DMS53 treated with DMSO at 0.1 percent for 48 hours (cell line): Measurements from ENCODE around the gene TCF7L1.
A peak's percentile ranks its signal among the peaks of the same experiment; 100 is the strongest.

ENCODE experiments used
- DNase-seq: peaks from one replicate; lab custom pipeline; 2025; ENCODE audit not compliant: unreplicated experiment; lab: John Stamatoyannopoulos, UW

Gene TCF7L1

DNA sequence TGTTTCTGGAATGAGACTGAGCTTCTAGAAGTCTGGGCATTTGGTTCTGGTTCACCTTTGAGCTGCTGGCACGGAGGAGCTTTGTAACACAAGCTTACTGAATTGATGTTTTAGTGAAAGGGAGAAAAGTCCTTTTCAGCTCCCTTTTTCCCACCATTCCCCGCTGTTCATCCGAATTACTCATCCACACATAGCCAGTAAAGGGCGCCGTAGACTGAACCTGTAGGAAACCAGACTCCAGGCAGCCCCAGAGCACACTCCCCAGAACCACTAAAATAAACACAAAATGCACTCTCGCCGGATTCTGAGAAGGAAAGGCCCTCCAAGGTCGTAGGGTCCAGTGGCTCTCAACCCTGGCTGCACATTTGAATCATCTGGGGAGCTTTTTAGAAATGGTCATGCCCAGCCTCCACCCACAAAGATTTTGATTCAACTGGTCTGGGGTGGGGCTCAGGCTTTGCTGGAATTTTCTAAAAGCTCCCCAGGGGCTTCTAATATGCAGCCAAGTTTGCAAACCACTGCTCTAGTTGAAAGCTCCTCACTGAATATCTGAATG, 29.6 kb downstream of the TCF7L1 start:
- DNase-seq: no peak

GRCh38 chr2:85163675-85164074, 30.5 kb downstream of the TCF7L1 start:
- DNase-seq: no peak

DNA sequence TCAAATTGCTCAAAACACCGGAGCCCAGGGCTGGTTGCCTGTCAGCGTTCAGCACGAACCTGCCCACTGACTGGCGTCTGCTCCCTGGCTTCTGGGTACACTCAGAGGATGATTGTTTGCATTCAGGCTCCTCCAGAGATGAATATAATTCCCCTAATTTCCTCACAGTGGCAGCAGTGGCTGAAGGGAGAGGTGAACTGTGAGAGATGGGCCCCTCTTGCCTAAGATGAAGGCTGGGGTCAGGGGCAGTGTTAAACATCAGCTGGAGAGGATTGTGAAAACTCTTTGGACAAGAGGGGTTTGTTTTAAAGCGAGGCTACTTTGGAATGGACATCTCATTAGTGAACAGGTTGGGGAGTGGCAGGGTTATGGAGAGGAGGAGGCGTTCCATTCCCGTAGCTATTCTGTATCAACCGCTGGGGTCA, 31.0 kb downstream of the TCF7L1 start:
- DNase-seq: no peak

DNA sequence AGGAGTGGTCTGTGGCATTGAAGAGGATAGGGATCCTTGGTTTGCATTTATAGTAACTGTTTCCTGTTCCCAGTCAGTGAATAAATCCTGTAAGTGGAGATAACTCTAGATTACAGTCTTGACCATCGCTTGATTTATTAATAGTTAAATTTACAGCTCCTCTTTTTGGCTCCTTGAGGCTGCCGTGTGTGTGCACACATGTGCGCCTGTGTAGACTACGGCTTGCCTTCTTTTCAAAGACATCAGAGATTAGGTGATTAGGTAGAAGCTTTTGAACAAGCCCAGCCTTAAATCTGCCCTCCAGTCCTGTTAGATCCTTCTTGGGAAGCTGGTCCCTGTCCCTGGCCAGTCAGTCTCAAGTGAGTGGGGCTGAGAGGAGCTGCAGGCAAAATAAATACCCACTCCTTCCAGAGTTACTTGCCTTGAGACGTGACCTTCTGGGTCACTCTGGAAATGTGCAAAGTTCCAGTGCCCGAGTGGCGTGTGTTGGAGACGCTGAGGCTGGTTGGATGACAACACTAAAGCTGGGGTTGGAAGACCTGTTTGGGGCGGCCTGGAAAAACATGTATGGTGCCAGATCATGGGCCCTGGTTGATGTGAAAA, 32.0 kb downstream of the TCF7L1 start:
- no peak for DNase-seq

GRCh38 chr2:85166021-85166420, 32.8 kb downstream of the TCF7L1 start:
- no peak for DNase-seq

DNA sequence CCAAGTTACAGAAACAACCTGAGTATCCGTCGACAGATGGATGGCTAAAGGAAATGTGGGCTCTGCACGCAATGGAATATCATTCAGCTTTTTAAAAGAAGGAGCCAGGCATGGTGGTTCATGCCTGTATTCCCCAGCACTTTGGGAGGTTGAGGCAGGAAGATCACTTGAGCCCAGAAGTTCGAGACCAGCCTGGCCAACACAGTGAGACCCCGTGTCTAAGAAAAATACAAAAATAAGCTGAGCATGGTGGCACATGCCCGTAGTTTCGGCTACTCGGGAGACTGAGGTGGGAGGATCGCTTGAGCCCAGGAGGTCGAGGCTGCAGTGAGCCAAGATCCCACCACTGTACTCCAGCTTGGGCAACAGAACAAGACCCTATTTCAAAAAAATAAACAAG, 34.3 kb downstream of the TCF7L1 start:
- no peak for DNase-seq

DNA sequence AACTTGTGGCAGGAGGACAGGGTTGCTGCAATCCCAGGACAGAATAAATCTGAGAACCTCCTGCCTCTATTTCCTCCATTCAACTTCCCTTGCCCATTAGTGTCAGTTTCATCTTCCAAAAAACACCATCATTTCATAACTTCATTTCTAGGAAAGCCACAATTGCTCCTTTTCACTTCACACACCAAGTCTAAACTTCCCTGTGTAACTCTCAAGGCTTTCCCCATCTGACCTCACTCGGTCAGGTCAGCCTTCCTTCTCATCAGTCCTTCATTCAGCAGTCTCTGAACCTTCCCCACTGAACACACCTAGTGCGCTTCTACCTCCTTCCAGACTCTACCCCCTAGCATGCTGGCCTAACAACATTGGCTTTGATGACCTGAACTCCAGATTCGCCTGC, 35.8 kb downstream of the TCF7L1 start:
- DNase-seq: no peak

- DNase-seq: no peak
Observed at GRCh38 chr2:85169581-85169980, 36.4 kb downstream of the TCF7L1 start.

- no peak for DNase-seq
Observed at GRCh38 chr2:85170938-85171475, 37.8 kb downstream of the TCF7L1 start.

- DNase-seq: no peak
Observed at GRCh38 chr2:85171916-85172315, 38.7 kb downstream of the TCF7L1 start.

GRCh38 chr2:85173909-85174308, 40.7 kb downstream of the TCF7L1 start:
- DNase-seq: no peak

DNA sequence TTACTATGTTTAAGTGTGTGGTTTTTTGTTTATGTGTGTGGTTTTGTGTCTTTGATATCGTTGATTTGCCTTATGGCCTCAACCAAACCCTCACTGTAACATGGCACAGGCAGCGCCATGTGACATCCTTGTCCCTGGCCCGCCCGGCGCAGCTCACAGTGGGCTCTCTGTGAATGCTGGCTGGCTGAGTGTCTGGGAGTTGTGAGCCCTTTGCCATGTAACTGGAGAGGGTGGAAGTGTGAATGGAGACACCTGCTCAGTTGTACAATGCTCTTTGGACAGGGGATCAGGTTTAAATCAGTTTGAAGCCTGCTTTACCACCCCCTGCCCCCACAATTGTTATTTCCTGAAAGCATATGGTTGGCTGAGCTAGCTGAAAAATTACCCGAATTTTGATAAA, 41.8 kb downstream of the TCF7L1 start:
- no peak for DNase-seq

DNA sequence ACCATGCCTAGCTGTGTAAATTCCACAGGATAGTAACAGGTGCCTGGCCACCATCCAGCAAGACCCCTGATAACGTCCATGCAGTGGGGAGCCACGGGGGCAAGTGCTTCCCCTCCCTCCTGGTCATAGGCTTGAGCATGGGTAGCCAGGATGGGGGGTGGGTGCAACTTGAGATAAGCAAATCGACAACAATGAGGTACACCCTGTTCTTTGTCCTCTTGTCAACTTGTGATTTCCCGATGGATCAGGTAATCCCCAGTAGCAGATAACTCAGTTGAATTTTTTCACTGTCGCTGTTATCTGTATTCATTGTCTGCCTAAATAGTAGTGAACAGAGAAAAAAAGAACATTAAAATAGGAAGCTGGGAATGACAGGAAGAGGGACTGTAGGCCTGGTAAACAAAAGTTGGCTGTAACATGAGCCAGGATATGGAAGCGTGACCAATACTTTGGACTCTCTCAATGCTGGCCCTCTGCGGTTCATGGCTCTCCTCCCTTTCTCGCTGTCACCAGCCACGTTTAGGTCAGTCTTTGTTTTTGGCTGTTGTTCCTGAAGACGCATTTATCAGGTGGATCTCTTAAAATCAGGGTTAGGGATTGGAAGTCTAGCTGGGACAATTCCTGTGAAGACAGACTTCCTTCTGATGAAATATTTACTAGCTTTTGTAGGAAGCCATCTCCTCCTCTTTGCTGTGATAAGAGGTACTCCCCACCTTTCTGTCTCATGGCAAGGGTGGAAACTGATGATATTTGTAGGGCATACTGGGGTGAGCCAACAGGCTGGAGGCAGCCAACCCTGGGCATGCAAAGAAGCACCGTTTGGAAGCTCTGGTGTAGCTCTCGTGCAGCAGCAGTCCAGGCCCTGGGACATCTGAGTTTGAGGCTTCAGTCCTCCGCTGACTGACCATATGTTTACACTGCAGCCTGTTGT, 42.4 kb downstream of the TCF7L1 start:
- DNase-seq: peak; percentile 39

GRCh38 chr2:85177031-85177824, 44.0 kb downstream of the TCF7L1 start:
- DNase-seq: no peak

DNA sequence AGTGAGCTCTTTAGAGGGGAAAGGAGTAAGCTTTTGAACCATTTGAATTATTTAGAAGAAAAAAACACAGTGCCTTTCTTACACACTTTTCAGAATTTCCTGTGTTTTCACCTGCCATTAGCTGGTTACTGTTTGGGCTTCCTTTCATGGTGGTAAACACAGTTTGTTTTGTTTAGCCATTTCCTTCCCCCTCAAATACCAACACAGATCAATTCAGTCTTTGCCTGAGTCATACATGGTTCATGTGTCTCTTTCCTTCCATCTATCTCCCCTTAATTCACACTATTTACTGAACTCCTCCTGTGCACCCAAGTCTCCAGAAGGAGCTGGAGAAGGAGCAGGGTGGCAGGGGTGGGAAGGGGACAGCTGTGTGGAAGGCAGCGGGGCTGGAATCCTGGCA, 45.0 kb downstream of the TCF7L1 start:
- no peak for DNase-seq

DNA sequence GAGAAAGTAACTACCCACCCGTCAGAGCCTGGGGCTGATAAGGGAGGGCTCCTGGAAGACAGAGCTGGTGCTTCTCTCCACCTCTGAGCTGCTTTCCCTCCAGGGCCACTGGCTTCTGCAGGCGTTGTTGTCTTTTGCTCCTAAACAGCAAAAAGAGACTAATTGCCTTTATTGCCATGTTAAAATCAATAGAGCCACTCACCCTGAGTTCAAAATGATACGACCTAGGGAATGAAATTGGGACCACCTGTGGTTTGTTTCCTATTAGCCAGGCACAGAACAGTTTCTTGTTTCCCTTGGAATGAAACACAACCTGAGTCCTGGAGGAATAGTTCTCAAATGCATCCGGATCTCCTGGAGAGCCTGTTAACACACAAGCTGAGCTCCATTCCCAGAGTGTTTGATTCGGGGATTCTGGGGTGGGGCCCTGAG, 45.8 kb downstream of the TCF7L1 start:
- no peak for DNase-seq

DNA sequence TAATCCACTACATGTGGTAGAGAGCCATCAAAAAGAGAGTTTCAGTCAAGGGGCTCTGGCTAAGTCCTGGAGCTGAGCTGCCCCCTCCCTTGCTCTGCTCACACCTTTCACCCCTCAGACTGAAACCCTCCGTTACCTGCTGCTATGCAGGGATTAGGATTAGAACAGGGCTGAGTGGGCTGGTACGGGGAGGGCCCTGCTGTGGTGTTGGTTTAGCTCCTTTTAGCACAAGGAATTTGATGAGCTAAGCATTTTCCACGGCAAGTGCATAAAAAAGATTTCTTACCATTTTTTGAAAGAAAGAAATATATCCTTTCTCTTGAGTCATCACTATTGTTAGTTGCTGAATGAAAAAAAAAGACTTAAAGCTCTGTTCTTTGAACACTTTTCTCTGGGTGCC, 46.3 kb downstream of the TCF7L1 start:
- no peak for DNase-seq

- no peak for DNase-seq
Observed at GRCh38 chr2:85180322-85181133, 47.3 kb downstream of the TCF7L1 start.

DNA sequence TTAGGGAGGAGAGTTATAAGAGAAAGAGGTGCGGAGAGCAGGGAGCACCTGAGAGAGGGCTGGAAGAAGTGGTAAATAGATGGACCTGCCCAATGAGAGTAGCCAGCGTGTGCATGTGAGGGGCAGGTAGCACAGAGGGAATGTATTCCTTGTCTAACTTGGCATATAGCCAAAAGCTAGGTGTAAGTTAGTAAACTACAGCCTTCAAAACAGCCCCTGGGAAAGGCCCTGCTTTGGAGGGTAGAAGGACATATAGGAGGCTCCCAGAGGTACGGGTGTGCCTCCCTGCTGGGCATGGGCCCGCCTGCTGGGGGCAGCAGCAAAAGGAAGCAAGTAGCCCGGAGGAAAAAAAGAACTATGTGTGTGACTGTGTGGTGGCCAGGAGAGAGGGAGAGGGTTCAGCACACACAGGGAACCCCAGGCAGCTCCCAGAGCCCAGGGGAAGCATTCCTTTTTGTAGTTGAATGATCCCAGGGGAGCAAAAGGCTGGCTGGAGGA, 48.0 kb downstream of the TCF7L1 start:
- DNase-seq: no peak

- no peak for DNase-seq
Observed at GRCh38 chr2:85181844-85182456, 48.8 kb downstream of the TCF7L1 start.
